ENCODE results near the gene KCTD8.

GRCh38 chr4:44165938-44166337 lies 282.7 kb downstream of the KCTD8 start:
- TF ChIP-seq CTCF (IDR thresholded peaks at IDR 0.05) (no peak), EP300 (IDR thresholded peaks at IDR 0.05) (no peak), SMC3 (IDR thresholded peaks at IDR 0.05) (no peak), POLR2A (IDR thresholded peaks at IDR 0.05; ENCODE audit: low read length) (no peak), CEBPB (IDR thresholded peaks at IDR 0.05) (no peak), KDM1A (IDR thresholded peaks at IDR 0.05; ENCODE audit: low read depth) (no peak), JUN (IDR thresholded peaks at IDR 0.05) (no peak), CHD2 (IDR thresholded peaks at IDR 0.05; ENCODE audit: low read length, partially characterized antibody) (no peak), MAFK (IDR thresholded peaks at IDR 0.05; ENCODE audit: partially characterized antibody) (no peak)
- TF ChIP-seq, protein P1, sequence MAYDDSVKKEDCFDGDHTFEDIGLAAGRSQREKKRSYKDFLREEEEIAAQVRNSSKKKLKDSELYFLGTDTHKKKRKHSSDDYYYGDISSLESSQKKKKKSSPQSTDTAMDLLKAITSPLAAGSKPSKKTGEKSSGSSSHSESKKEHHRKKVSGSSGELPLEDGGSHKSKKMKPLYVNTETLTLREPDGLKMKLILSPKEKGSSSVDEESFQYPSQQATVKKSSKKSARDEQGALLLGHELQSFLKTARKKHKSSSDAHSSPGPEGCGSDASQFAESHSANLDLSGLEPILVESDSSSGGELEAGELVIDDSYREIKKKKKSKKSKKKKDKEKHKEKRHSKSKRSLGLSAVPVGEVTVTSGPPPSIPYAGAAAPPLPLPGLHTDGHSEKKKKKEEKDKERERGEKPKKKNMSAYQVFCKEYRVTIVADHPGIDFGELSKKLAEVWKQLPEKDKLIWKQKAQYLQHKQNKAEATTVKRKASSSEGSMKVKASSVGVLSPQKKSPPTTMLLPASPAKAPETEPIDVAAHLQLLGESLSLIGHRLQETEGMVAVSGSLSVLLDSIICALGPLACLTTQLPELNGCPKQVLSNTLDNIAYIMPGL (CRISPR knock-in tag; IDR thresholded peaks at IDR 0.05; ENCODE audit: borderline replicate concordance), result no peak
